Subcutaneous abdominal adipose tissue (tissue), 5 donors: Measurements from ENCODE around the gene TSPAN14.

Source experiments
- H3K27ac ChIP-seq: one replicate; pipeline ENCODE4 v1.7.0; 2013; ENCODE audit warnings: low read depth, mild to moderate bottlenecking, inconsistent platforms, low read length, moderate library complexity
- H3K27me3 ChIP-seq, 5 donors: one replicate each; pipeline ENCODE4 v1.7.0; 2013; ENCODE audit warnings: low read length in 5 of 5, inconsistent platforms in 1 of 5; ENCODE audit not compliant: control insufficient read depth in 5 of 5, insufficient read depth in 4 of 5
- H3K36me3 ChIP-seq, 5 donors: one replicate each; pipeline ENCODE4 v1.7.0; 2013; ENCODE audit warnings: low read length in 5 of 5; ENCODE audit not compliant: control insufficient read depth in 5 of 5, insufficient read depth in 5 of 5
- H3K4me1 ChIP-seq, 5 donors: one replicate each; pipeline ENCODE4 v1.7.0; 2013; ENCODE audit warnings: low read length in 5 of 5, mild to moderate bottlenecking in 3 of 5, moderate library complexity in 1 of 5; ENCODE audit not compliant: control insufficient read depth in 5 of 5, insufficient read depth in 5 of 5
- H3K4me3 ChIP-seq, 5 donors: one replicate each; pipeline ENCODE4 v1.7.0; 2013; ENCODE audit warnings: low read length in 5 of 5, low read depth in 1 of 5
- H3K9ac ChIP-seq, 5 donors: one replicate each; pipeline ENCODE4 v1.7.0; 2013; ENCODE audit warnings: low read length in 5 of 5, mild to moderate bottlenecking in 4 of 5, moderate library complexity in 3 of 5
- H3K9me3 ChIP-seq, 5 donors: one replicate each; pipeline ENCODE4 v1.7.0; 2013; ENCODE audit warnings: low read length in 5 of 5; ENCODE audit not compliant: control insufficient read depth in 5 of 5
- donor health status: healthy.
- donor health status: healthy.
- donor health status: healthy.
- donor health status: healthy.
- donor health status: healthy.

Gene TSPAN14

GRCh38 chr10:80519936-80520650, 66.0 kb downstream of the TSPAN14 start:
- H3K36me3 ChIP-seq, result peaks cover 2 to 65% (median 63%) of the 10 kb centered on the region in 5 donors
- peak overlapping the region; percentile 24 for H3K27ac ChIP-seq
- no peaks in the 10 kb centered on the region for H3K27me3 ChIP-seq
- peaks cover 16 to 58% (median 47%) of the 10 kb centered on the region in 5 donors for H3K4me1 ChIP-seq
- no peak overlapping the region for H3K9ac ChIP-seq
- H3K4me3 ChIP-seq, result no peak overlapping the region
- H3K9me3 ChIP-seq, result no peaks in the 10 kb centered on the region

- H3K4me1 ChIP-seq, result peaks cover 16 to 64% (median 47%) of the 10 kb centered on the region in 5 donors
Observed at GRCh38 chr10:80520661-80521470, 66.8 kb downstream of the TSPAN14 start.

GRCh38 chr10:80522756-80523363, 68.8 kb downstream of the TSPAN14 start:
- Histone ChIP-seq H3K9me3 (no peaks in the 10 kb centered on the region), H3K4me3 (no peak overlapping the region), H3K36me3 (peaks cover 2 to 37% (median 37%) of the 10 kb centered on the region in 5 donors), H3K9ac (no peak overlapping the region), H3K27me3 (no peaks in the 10 kb centered on the region), H3K27ac (no peak overlapping the region), H3K4me1 (peaks cover 12 to 56% (median 38%) of the 10 kb centered on the region in 5 donors)

More at GRCh38 chr10:80520661-80521470, 66.8 kb downstream of the TSPAN14 start:
- no peak overlapping the region for H3K9ac ChIP-seq
- H3K9me3 ChIP-seq, result no peaks in the 10 kb centered on the region
- no peak overlapping the region for H3K4me3 ChIP-seq
- peak overlapping the region; percentile 24 for H3K27ac ChIP-seq
- H3K36me3 ChIP-seq, result peaks cover 2 to 57% (median 56%) of the 10 kb centered on the region in 5 donors
- H3K27me3 ChIP-seq, result no peaks in the 10 kb centered on the region

- H3K4me3 ChIP-seq, result no peak overlapping the region
- no peak overlapping the region for H3K27ac ChIP-seq
- H3K36me3 ChIP-seq, result peaks cover 2 to 28% (median 27%) of the 10 kb centered on the region in 5 donors
- peaks cover 6 to 54% (median 34%) of the 10 kb centered on the region in 5 donors for H3K4me1 ChIP-seq
- H3K9me3 ChIP-seq, result no peaks in the 10 kb centered on the region
- H3K27me3 ChIP-seq, result no peaks in the 10 kb centered on the region
- peak overlapping the region in 1 of 5 donors; percentile 16 for H3K9ac ChIP-seq
Observed at GRCh38 chr10:80523773-80524172, 69.7 kb downstream of the TSPAN14 start.

GRCh38 chr10:80524190-80524909, 70.2 kb downstream of the TSPAN14 start:
- Histone ChIP-seq H3K27ac (no peak overlapping the region), H3K4me1 (peaks cover 7 to 54% (median 34%) of the 10 kb centered on the region in 5 donors)

GRCh38 chr10:80526218-80526617, 72.1 kb downstream of the TSPAN14 start:
- H3K27ac ChIP-seq, result peak overlapping the region; percentile 30

More at GRCh38 chr10:80524190-80524909, 70.2 kb downstream of the TSPAN14 start:
- H3K36me3 ChIP-seq, result peaks cover under 1 to 24% (median 22%) of the 10 kb centered on the region in 5 donors
- H3K9me3 ChIP-seq, result no peaks in the 10 kb centered on the region
- H3K27me3 ChIP-seq, result no peaks in the 10 kb centered on the region
- H3K4me3 ChIP-seq, result no peak overlapping the region
- peak overlapping the region in 1 of 5 donors; percentile 16 for H3K9ac ChIP-seq

GRCh38 chr10:80526742-80527141, 72.6 kb downstream of the TSPAN14 start:
- Histone ChIP-seq H3K4me3 (no peak overlapping the region), H3K27me3 (no peaks in the 10 kb centered on the region), H3K9ac (no peak overlapping the region), H3K4me1 (peaks cover 9 to 70% (median 33%) of the 10 kb centered on the region in 5 donors), H3K9me3 (no peaks in the 10 kb centered on the region), H3K27ac (peak overlapping the region; percentile 30), H3K36me3 (peaks cover 0 to 3% (median 0%) of the 10 kb centered on the region in 5 donors)

More at GRCh38 chr10:80526218-80526617, 72.1 kb downstream of the TSPAN14 start:
- Histone ChIP-seq H3K27me3 (no peaks in the 10 kb centered on the region), H3K4me3 (no peak overlapping the region), H3K9ac (no peak overlapping the region), H3K9me3 (no peaks in the 10 kb centered on the region), H3K4me1 (peaks cover 9 to 70% (median 33%) of the 10 kb centered on the region in 5 donors), H3K36me3 (peaks cover 0 to 6% (median 3%) of the 10 kb centered on the region in 5 donors)

GRCh38 chr10:80528185-80528700, 74.1 kb downstream of the TSPAN14 start:
- H3K27me3 ChIP-seq, result no peaks in the 10 kb centered on the region
- peak overlapping the region; percentile 30 for H3K27ac ChIP-seq
- H3K4me1 ChIP-seq, result peaks cover 9 to 70% (median 33%) of the 10 kb centered on the region in 5 donors
- H3K9ac ChIP-seq, result no peak overlapping the region
- H3K36me3 ChIP-seq, result no peaks in the 10 kb centered on the region
- H3K9me3 ChIP-seq, result no peaks in the 10 kb centered on the region
- H3K4me3 ChIP-seq, result no peak overlapping the region

GRCh38 chr10:80528901-80529300, 74.8 kb downstream of the TSPAN14 start:
- Histone ChIP-seq H3K27me3 (no peaks in the 10 kb centered on the region), H3K27ac (peak overlapping the region; percentile 46), H3K9ac (no peak overlapping the region), H3K36me3 (no peaks in the 10 kb centered on the region), H3K4me3 (no peak overlapping the region), H3K4me1 (peaks cover 9 to 66% (median 29%) of the 10 kb centered on the region in 5 donors), H3K9me3 (no peaks in the 10 kb centered on the region)
